HCT116 (cell line): ENCODE measurements around the gene TMEM60. TPM values are rescaled to one million over a fixed set of nuclear protein-coding genes. Genes with fewer than 3 reads are reported as not detected.

Experiments
- ATAC-seq: fragments of 200-7000 bp; cut with Tn5 transposase; 2 replicates; pipeline ENCODE4 v1.9.1; 2020; ENCODE audit warnings: mild to moderate bottlenecking, moderate library complexity
- BruUV-seq: library from RNA; stranded (reverse); fragments of 400-500 nt; replicated peaks from 2 replicates; lab custom pipeline; 2021; lab: Mats Ljungman, UMichigan
- CTCF ChIA-PET: fragments of 300-600 bp; sonication (Branson Sonifier 250); formaldehyde crosslinking; loops from one replicate; lab custom pipeline; 2021; ENCODE audit warnings: antibody characterized with exemption; lab: Charles Lee
- POLR2A ChIA-PET: fragments of 300-600, 350-600 bp; sonication (Branson Sonifier 250); formaldehyde crosslinking; loops from one replicate; lab custom pipeline; 2021; ENCODE audit warnings: antibody characterized with exemption; lab: Charles Lee
- RAD21 ChIA-PET, 2 experiments: fragments of 300-600 bp; sonication (Branson Sonifier 250); formaldehyde crosslinking; loops; one replicate each; lab custom pipeline; 2023; ENCODE audit warnings: low total read pairs in 2 of 2; ENCODE audit not compliant: uncharacterized antibody in 2 of 2, unreplicated experiment in 2 of 2, low non-redundant PET in 1 of 2; lab: Charles Lee
- DNase-seq: peaks from one replicate; pipeline ENCODE4 v3.0.0-alpha.2; 2010; ENCODE audit warnings: low read depth, low spot score
- H2AFZ ChIP-seq: fragments of 200-600 bp; shearing (Covaris generic), sonication (generic); 2 replicates; pipeline ENCODE4 v1.6.1; 2017; ENCODE audit warnings: low read depth, mixed run types, mixed read lengths, antibody characterized with exemption, low read length; ENCODE audit not compliant: poor library complexity, severe bottlenecking
- H3K27ac ChIP-seq: 2 replicates; pipeline ENCODE4 v1.5.1; 2012; ENCODE audit warnings: low read depth, low read length
- H3K27me3 ChIP-seq: fragments of 200-600 bp; sonication (generic); 2 replicates; pipeline ENCODE4 v1.6.1; 2016; ENCODE audit warnings: mixed run types, low read length, mixed read lengths; ENCODE audit not compliant: insufficient read depth
- H3K36me3 ChIP-seq, 2 experiments: fragments of 200-500 bp in 1 of 2; fragments of 200-600 bp in 1 of 2; sonication (Bioruptor generic) in 1 of 2; sonication (generic) in 1 of 2; 2 replicates each; pipeline versions ENCODE4 v1.5.1 to v1.6.1; 2014 to 2016; ENCODE audit warnings: low read length in 2 of 2, inconsistent platforms in 1 of 2, mixed read lengths in 1 of 2, mixed run types in 1 of 2; ENCODE audit not compliant: insufficient read depth in 2 of 2, control insufficient read depth in 1 of 2
- H3K4me1 ChIP-seq, 2 experiments: fragments of 200-600 bp in 1 of 2; sonication (generic) in 1 of 2; 2 replicates each; pipeline versions ENCODE4 v1.5.1 to v1.6.1; 2012 to 2017; ENCODE audit warnings: low read length in 2 of 2, inconsistent platforms in 1 of 2, mild to moderate bottlenecking in 1 of 2, mixed read lengths in 1 of 2, mixed run types in 1 of 2, moderate library complexity in 1 of 2; ENCODE audit not compliant: insufficient read depth in 2 of 2, control insufficient read depth in 1 of 2
- H3K4me2 ChIP-seq: fragments of 200-600 bp; sonication (generic); 2 replicates; pipeline ENCODE4 v1.6.1; 2017; ENCODE audit warnings: mixed run types, low read length, mixed read lengths
- H3K4me3 ChIP-seq, 2 experiments: fragments of 200-600 bp in 1 of 2; sonication (generic) in 1 of 2; replicated peaks in 1 of 2; 2 replicates each; pipeline ENCODE4 v1.5.1; 2011 to 2016; ENCODE audit warnings: low read length in 2 of 2, control low read depth in 1 of 2, low read depth in 1 of 2, mild to moderate bottlenecking in 1 of 2, mixed read lengths in 1 of 2, mixed run types in 1 of 2
- H3K79me2 ChIP-seq: fragments of 200-600 bp; sonication (generic); 2 replicates; pipeline ENCODE4 v1.6.1; 2017; ENCODE audit warnings: mild to moderate bottlenecking, mixed run types, low read length, moderate library complexity, mixed read lengths; ENCODE audit not compliant: insufficient read depth
- H3K9ac ChIP-seq: fragments of 200-600 bp; sonication (generic); 2 replicates; pipeline ENCODE4 v1.6.1; 2016; ENCODE audit warnings: low read length, mixed read lengths
- H3K9me2 ChIP-seq: fragments of 200-600 bp; sonication (generic), shearing (Covaris generic); 2 replicates; pipeline ENCODE4 v1.6.1; 2017; ENCODE audit warnings: mixed run types, mild to moderate bottlenecking, moderate library complexity; ENCODE audit not compliant: insufficient read depth
- H3K9me3 ChIP-seq, 2 experiments: fragments of 200-500 bp in 1 of 2; fragments of 200-600 bp in 1 of 2; sonication (Bioruptor generic) in 1 of 2; sonication (generic) in 1 of 2; 2 replicates each; pipeline ENCODE4 v1.6.1; 2014 to 2017; ENCODE audit warnings: low read length in 2 of 2, mixed read lengths in 2 of 2, inconsistent platforms in 1 of 2, low read depth in 1 of 2, mild to moderate bottlenecking in 1 of 2, mixed run types in 1 of 2, moderate library complexity in 1 of 2; ENCODE audit not compliant: control insufficient read depth in 1 of 2, insufficient read depth in 1 of 2
- H4K20me1 ChIP-seq: fragments of 200-600 bp; sonication (generic), shearing (Covaris generic); 2 replicates; pipeline ENCODE4 v1.6.1; 2017; ENCODE audit warnings: mixed run types, mild to moderate bottlenecking, moderate library complexity; ENCODE audit not compliant: insufficient read depth
- CBX3 ChIP-seq: IDR thresholded peaks from 2 replicates; pipeline ENCODE4 v1.6.1; 2012; ENCODE audit warnings: low read depth
- EGR1 ChIP-seq: IDR thresholded peaks from 2 replicates; pipeline ENCODE4 v1.6.1; 2012; ENCODE audit warnings: low read depth
- EZH2 ChIP-seq: fragments of 200-600 bp; sonication (generic); IDR thresholded peaks from 2 replicates; pipeline ENCODE4 v1.6.1; 2017; ENCODE audit warnings: antibody characterized with exemption, mixed run types
- JUND ChIP-seq: IDR thresholded peaks from 2 replicates; pipeline ENCODE4 v1.6.1; 2012
- SRF ChIP-seq: IDR thresholded peaks from 2 replicates; pipeline ENCODE4 v1.6.1; 2012; ENCODE audit warnings: low read depth
- YY1 ChIP-seq: IDR thresholded peaks from 2 replicates; pipeline ENCODE4 v1.6.1; 2011; ENCODE audit warnings: low read length, low read depth, moderate library complexity, mild to moderate bottlenecking; ENCODE audit not compliant: insufficient replicate concordance; ENCODE audit errors: extremely low read depth
- ZFX ChIP-seq: fragments of 450-650 bp; IDR thresholded peaks from 2 replicates; pipeline ENCODE4 v1.6.1; 2017
- ZNF274 ChIP-seq: fragments of 200-500 bp; sonication (Bioruptor generic); IDR thresholded peaks from 2 replicates; pipeline ENCODE4 v1.6.1; 2014; ENCODE audit warnings: mild to moderate bottlenecking, low read depth, low read length, inconsistent platforms
- intact Hi-C: fragments of 100-400 bp; cut with micrococcal nuclease; formaldehyde crosslinking; loops from 2 replicates; pipeline ENCODE4 v1.10.0; 2022
- total RNA-seq: library from RNA; stranded (reverse); gene quantifications from one replicate; pipeline ENCODE4 v1.2.1, GENCODE V29; 2021; ENCODE audit not compliant: unreplicated experiment
- TF ChIP-seq, protein P1 (sequence below): IDR thresholded peaks from 2 replicates; pipeline ENCODE4 v1.6.1; 2012
- TF ChIP-seq, protein P2 (sequence below), 3 experiments: fragments of 200-600 bp in 1 of 3; sonication (generic) in 1 of 3; IDR thresholded peaks in 2 of 3; conservative IDR thresholded peaks in 1 of 3; 2 replicates each; pipeline ENCODE4 v1.5.1; 2012 to 2017; ENCODE audit warnings: low read depth in 2 of 3, low read length in 2 of 3, antibody characterized with exemption in 1 of 3, borderline replicate concordance in 1 of 3, control low read depth in 1 of 3, mild to moderate bottlenecking in 1 of 3, mixed read lengths in 1 of 3, mixed run types in 1 of 3, moderate library complexity in 1 of 3; ENCODE audit not compliant: insufficient read depth in 1 of 3
- TF ChIP-seq, protein P3 (sequence below): IDR thresholded peaks from 2 replicates; pipeline ENCODE4 v1.6.1; 2012; ENCODE audit warnings: low read depth
- TF ChIP-seq, protein P4 (sequence below): IDR thresholded peaks from 2 replicates; pipeline ENCODE4 v1.6.1; 2011; ENCODE audit warnings: mild to moderate bottlenecking, low read length, moderate library complexity; ENCODE audit not compliant: insufficient replicate concordance; ENCODE audit errors: extremely low read depth
- TF ChIP-seq, protein P5 (sequence below): IDR thresholded peaks from 2 replicates; pipeline ENCODE4 v1.6.1; 2012

TMEM60 gene
- total RNA-seq, 1 experiment from 2014 or later = 10.3 TPM

DNA sequence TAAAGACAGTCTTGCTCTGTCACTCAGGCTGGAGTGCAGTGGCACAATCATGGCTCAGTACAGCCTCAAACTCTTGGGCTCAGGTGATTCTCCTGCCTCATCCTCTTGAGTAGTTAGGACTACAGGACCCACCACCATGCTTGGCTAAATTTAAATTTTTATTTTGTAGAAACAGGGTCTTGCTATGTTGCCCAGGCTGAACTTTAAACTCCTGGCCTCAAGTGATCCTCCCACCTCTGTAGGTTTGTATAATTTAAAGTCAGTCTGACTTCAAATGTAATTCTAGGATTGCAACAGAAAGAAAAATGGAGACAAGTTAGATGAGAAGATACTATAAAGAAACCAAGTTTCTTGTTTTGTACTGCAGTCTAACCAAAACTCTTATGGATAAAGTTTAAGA, 11.5 kb downstream of the TMEM60 start:
- Histone ChIP-seq H3K27me3 (no peaks in the 10 kb centered on the region), H3K36me3 (no peaks in the 10 kb centered on the region), H3K4me3 (no peak overlapping the region), H3K4me2 (no peak overlapping the region), H3K27ac (no peak overlapping the region), H3K9me3 (no peaks in the 10 kb centered on the region), H3K79me2 (no peaks in the 10 kb centered on the region), H3K9me2 (no peaks in the 10 kb centered on the region), H4K20me1 (no peaks in the 10 kb centered on the region), H3K4me1 (no peaks in the 10 kb centered on the region), H2AFZ (no peak overlapping the region), H3K9ac (no peak overlapping the region)
- BruUV-seq = no TSS peak
- RAD21 ChIA-PET = no interaction called here
- CTCF ChIA-PET = no interaction called here
- DNase-seq = no peak
- TF ChIP-seq CBX3 = no peak
- no peak for TF ChIP-seq EZH2
- intact Hi-C loops = no loop called here
- POLR2A ChIA-PET = no interaction called here
- ATAC-seq = no peak

DNA sequence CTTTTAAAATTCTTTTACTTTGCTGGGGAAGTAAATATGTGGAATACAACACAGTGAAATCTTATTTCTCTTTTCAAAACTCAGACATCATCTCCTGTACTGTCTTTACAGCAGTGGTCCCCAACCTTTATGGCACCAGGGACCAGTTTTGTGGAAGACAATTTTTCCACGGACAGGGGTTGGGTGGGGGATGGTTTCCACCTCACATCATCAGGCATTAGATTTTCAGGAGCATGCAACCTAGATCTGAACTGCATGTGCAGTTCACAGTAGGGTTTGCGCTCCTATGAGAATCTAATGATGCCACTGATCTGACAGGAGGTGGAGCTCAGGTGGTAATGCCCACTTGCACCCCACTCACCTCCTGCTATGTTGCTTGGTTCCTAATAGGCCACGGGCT, 12.2 kb downstream of the TMEM60 start:
- H3K79me2 ChIP-seq = no peaks in the 10 kb centered on the region
- no peaks in the 10 kb centered on the region for H3K9me3 ChIP-seq
- no peak overlapping the region for H3K9ac ChIP-seq
- ATAC-seq = no peak
- BruUV-seq = no TSS peak
- no peaks in the 10 kb centered on the region for H3K27me3 ChIP-seq
- H3K27ac ChIP-seq = no peak overlapping the region
- no peaks in the 10 kb centered on the region for H3K9me2 ChIP-seq
- no peaks in the 10 kb centered on the region for H3K4me1 ChIP-seq
- no peaks in the 10 kb centered on the region for H3K36me3 ChIP-seq
- ChIA-PET RAD21 (no interaction called here), CTCF (no interaction called here), POLR2A (no interaction called here)
- no peak for DNase-seq
- no peak overlapping the region for H2AFZ ChIP-seq
- H3K4me3 ChIP-seq = no peak overlapping the region
- no peaks in the 10 kb centered on the region for H4K20me1 ChIP-seq
- intact Hi-C loops = no loop called here
- H3K4me2 ChIP-seq = no peak overlapping the region
- TF ChIP-seq SRF (no peak), ZFX (no peak), ZNF274 (no peak), YY1 (no peak), CBX3 (no peak), JUND (no peak), EGR1 (no peak)
- TF ChIP-seq, protein P1, sequence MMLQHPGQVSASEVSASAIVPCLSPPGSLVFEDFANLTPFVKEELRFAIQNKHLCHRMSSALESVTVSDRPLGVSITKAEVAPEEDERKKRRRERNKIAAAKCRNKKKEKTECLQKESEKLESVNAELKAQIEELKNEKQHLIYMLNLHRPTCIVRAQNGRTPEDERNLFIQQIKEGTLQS = no peak
- TF ChIP-seq, protein P2, sequence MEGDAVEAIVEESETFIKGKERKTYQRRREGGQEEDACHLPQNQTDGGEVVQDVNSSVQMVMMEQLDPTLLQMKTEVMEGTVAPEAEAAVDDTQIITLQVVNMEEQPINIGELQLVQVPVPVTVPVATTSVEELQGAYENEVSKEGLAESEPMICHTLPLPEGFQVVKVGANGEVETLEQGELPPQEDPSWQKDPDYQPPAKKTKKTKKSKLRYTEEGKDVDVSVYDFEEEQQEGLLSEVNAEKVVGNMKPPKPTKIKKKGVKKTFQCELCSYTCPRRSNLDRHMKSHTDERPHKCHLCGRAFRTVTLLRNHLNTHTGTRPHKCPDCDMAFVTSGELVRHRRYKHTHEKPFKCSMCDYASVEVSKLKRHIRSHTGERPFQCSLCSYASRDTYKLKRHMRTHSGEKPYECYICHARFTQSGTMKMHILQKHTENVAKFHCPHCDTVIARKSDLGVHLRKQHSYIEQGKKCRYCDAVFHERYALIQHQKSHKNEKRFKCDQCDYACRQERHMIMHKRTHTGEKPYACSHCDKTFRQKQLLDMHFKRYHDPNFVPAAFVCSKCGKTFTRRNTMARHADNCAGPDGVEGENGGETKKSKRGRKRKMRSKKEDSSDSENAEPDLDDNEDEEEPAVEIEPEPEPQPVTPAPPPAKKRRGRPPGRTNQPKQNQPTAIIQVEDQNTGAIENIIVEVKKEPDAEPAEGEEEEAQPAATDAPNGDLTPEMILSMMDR (IDR thresholded peaks at IDR 0.05 in 2 of 3, conservative IDR thresholded peaks at IDR 0.05 in 1 of 3; ENCODE audit: borderline replicate concordance in 1 of 3, insufficient read depth in 1 of 3, low read depth in 2 of 3, low read length in 2 of 3) = no peak
- TF ChIP-seq, protein P3, sequence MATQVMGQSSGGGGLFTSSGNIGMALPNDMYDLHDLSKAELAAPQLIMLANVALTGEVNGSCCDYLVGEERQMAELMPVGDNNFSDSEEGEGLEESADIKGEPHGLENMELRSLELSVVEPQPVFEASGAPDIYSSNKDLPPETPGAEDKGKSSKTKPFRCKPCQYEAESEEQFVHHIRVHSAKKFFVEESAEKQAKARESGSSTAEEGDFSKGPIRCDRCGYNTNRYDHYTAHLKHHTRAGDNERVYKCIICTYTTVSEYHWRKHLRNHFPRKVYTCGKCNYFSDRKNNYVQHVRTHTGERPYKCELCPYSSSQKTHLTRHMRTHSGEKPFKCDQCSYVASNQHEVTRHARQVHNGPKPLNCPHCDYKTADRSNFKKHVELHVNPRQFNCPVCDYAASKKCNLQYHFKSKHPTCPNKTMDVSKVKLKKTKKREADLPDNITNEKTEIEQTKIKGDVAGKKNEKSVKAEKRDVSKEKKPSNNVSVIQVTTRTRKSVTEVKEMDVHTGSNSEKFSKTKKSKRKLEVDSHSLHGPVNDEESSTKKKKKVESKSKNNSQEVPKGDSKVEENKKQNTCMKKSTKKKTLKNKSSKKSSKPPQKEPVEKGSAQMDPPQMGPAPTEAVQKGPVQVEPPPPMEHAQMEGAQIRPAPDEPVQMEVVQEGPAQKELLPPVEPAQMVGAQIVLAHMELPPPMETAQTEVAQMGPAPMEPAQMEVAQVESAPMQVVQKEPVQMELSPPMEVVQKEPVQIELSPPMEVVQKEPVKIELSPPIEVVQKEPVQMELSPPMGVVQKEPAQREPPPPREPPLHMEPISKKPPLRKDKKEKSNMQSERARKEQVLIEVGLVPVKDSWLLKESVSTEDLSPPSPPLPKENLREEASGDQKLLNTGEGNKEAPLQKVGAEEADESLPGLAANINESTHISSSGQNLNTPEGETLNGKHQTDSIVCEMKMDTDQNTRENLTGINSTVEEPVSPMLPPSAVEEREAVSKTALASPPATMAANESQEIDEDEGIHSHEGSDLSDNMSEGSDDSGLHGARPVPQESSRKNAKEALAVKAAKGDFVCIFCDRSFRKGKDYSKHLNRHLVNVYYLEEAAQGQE = no peak
- TF ChIP-seq, protein P4, sequence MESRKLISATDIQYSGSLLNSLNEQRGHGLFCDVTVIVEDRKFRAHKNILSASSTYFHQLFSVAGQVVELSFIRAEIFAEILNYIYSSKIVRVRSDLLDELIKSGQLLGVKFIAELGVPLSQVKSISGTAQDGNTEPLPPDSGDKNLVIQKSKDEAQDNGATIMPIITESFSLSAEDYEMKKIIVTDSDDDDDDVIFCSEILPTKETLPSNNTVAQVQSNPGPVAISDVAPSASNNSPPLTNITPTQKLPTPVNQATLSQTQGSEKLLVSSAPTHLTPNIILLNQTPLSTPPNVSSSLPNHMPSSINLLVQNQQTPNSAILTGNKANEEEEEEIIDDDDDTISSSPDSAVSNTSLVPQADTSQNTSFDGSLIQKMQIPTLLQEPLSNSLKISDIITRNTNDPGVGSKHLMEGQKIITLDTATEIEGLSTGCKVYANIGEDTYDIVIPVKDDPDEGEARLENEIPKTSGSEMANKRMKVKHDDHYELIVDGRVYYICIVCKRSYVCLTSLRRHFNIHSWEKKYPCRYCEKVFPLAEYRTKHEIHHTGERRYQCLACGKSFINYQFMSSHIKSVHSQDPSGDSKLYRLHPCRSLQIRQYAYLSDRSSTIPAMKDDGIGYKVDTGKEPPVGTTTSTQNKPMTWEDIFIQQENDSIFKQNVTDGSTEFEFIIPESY = no peak
- TF ChIP-seq, protein P5, sequence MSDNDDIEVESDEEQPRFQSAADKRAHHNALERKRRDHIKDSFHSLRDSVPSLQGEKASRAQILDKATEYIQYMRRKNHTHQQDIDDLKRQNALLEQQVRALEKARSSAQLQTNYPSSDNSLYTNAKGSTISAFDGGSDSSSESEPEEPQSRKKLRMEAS = no peak
